PFSK-1 (cell line): ENCODE measurements around the gene HAGH.

Experiments used
- POLR2AphosphoS5 ChIP-seq: IDR thresholded peaks from 2 replicates; pipeline ENCODE4 v1.6.1; 2012; ENCODE audit warnings: low read depth, mild to moderate bottlenecking, control low read depth, low read length, moderate library complexity
- REST ChIP-seq, 2 experiments: IDR thresholded peaks; 2 replicates each; pipeline versions ENCODE4 v1.6.1 to v1.8.0; 2011 to 2012; ENCODE audit warnings: low read depth in 2 of 2, low read length in 2 of 2, control low read depth in 1 of 2, inconsistent platforms in 1 of 2, mild to moderate bottlenecking in 1 of 2, moderate library complexity in 1 of 2; ENCODE audit not compliant: insufficient read depth in 1 of 2

GRCh38 chr16:1791943-1792812 is 34.4 kb downstream of the HAGH start:
- no peak for TF ChIP-seq REST (IDR thresholded peaks at IDR 0.05; ENCODE audit: insufficient read depth in 1 of 2, low read depth in 2 of 2, low read length in 2 of 2)
- no peak for TF ChIP-seq POLR2AphosphoS5
